K562 (cell line): Measurements from ENCODE around the gene ZDHHC18. TPM values are rescaled to one million over a fixed set of nuclear protein-coding genes. Genes with fewer than 3 reads are reported as not detected.

Experiments
- CHCHD3 ChIP-seq: fragments of 250-450 bp; sonication (Bioruptor Pico); IDR thresholded peaks from 2 replicates; pipeline ENCODE4 v2.1.2; 2022; ENCODE audit warnings: mild to moderate bottlenecking
- CTCFL ChIP-seq: IDR thresholded peaks from 2 replicates; pipeline ENCODE4 v1.6.1; 2011; ENCODE audit warnings: borderline replicate concordance, low read depth, mild to moderate bottlenecking, moderate library complexity, low read length; ENCODE audit not compliant: insufficient read depth, poor library complexity, severe bottlenecking
- DIDO1 ChIP-seq: fragments of 450-650 bp; IDR thresholded peaks from 2 replicates; pipeline ENCODE4 v1.6.1; 2016; ENCODE audit warnings: low read depth, missing biosample characterization, missing genetic modification characterization
- E2F4 ChIP-seq: sonication (generic); formaldehyde crosslinking; IDR thresholded peaks from 2 replicates; pipeline ENCODE4 v1.8.0; 2022; ENCODE audit warnings: mild to moderate bottlenecking, low read depth, missing genetic modification reagents
- EGR1 ChIP-seq: fragments of 450-650 bp; conservative IDR thresholded peaks from 2 replicates; pipeline ENCODE4 v1.6.1; 2017; ENCODE audit warnings: mild to moderate bottlenecking
- FOXA3 ChIP-seq, 2 experiments: fragments of 450-650 bp in 1 of 2; sonication (generic) in 1 of 2; formaldehyde crosslinking; IDR thresholded peaks in 1 of 2; conservative IDR thresholded peaks in 1 of 2; 2 replicates each; pipeline versions ENCODE4 v1.4.0 to v1.8.0; 2020 to 2022; ENCODE audit warnings: mild to moderate bottlenecking in 2 of 2, missing genetic modification reagents in 1 of 2
- HLTF ChIP-seq: fragments of 450-650 bp; IDR thresholded peaks from 2 replicates; pipeline ENCODE4 v1.6.1; 2016
- HSF4 ChIP-seq: fragments of 250-450 bp; sonication (Bioruptor Pico); IDR thresholded peaks from 2 replicates; pipeline ENCODE4 v2.1.2; 2022; ENCODE audit warnings: mild to moderate bottlenecking, moderate library complexity, borderline replicate concordance
- ILF3 ChIP-seq: fragments of 450-650 bp; IDR thresholded peaks from 2 replicates; pipeline ENCODE4 v1.6.1; 2018; ENCODE audit warnings: antibody characterized with exemption, mild to moderate bottlenecking, moderate library complexity, borderline replicate concordance
- KLF1 ChIP-seq: fragments of 450-650 bp; IDR thresholded peaks from 2 replicates; pipeline ENCODE4 v1.6.1; 2016; ENCODE audit warnings: missing genetic modification characterization, missing compliant biosample characterization
- NBN ChIP-seq: fragments of 450-650 bp; IDR thresholded peaks from 2 replicates; pipeline ENCODE4 v1.6.1; 2016; ENCODE audit warnings: low read depth, mild to moderate bottlenecking
- NR4A1 ChIP-seq, 2 experiments: fragments of 250-450 bp in 1 of 2; fragments of 450-650 bp in 1 of 2; sonication (Bioruptor Pico) in 1 of 2; IDR thresholded peaks; 2 replicates each; pipeline versions ENCODE4 v1.4.0 to v1.6.1; 2016 to 2020; ENCODE audit warnings: mild to moderate bottlenecking in 2 of 2, missing compliant biosample characterization in 1 of 2, missing genetic modification characterization in 1 of 2, moderate library complexity in 1 of 2
- PHB ChIP-seq: fragments of 250-450 bp; sonication (Bioruptor Pico); IDR thresholded peaks from 2 replicates; pipeline ENCODE4 v1.5.0; 2021
- PHF20 ChIP-seq: fragments of 450-650 bp; IDR thresholded peaks from 2 replicates; pipeline ENCODE4 v1.6.1; 2018; ENCODE audit not compliant: partially characterized antibody
- RB1 ChIP-seq: fragments of 450-650 bp; IDR thresholded peaks from 2 replicates; pipeline ENCODE4 v1.6.1; 2017; ENCODE audit warnings: low read depth, mild to moderate bottlenecking
- RBM34 ChIP-seq: fragments of 200-400 bp; formaldehyde crosslinking; IDR thresholded peaks from 2 replicates; pipeline ENCODE4 v1.6.1; 2018; ENCODE audit warnings: low read length, borderline replicate concordance; ENCODE audit not compliant: insufficient read depth
- TEAD1 ChIP-seq, 2 experiments: fragments of 450-650 bp in 1 of 2; sonication (generic) in 1 of 2; formaldehyde crosslinking; IDR thresholded peaks; 2 replicates each; pipeline versions ENCODE4 v1.4.0 to v1.8.0; 2020 to 2022; ENCODE audit warnings: mild to moderate bottlenecking in 2 of 2, missing genetic modification reagents in 1 of 2
- TEAD4 ChIP-seq, 2 experiments: sonication (generic) in 1 of 2; formaldehyde crosslinking in 1 of 2; IDR thresholded peaks; 2 replicates each; pipeline versions ENCODE4 v1.6.1 to v1.8.0; 2012 to 2022; ENCODE audit warnings: borderline replicate concordance in 1 of 2, inconsistent platforms in 1 of 2, low read length in 1 of 2, mild to moderate bottlenecking in 1 of 2, missing genetic modification reagents in 1 of 2
- THRAP3 ChIP-seq: fragments of 450-650 bp; IDR thresholded peaks from 2 replicates; pipeline ENCODE4 v1.6.1; 2016; ENCODE audit warnings: mild to moderate bottlenecking, inconsistent platforms, borderline replicate concordance
- TOE1 ChIP-seq, 2 experiments: fragments of 450-650 bp in 1 of 2; sonication (generic) in 1 of 2; formaldehyde crosslinking in 1 of 2; IDR thresholded peaks; 2 replicates each; pipeline versions ENCODE4 v1.7.1 to v1.8.0; 2016 to 2022; ENCODE audit warnings: borderline replicate concordance in 2 of 2, mild to moderate bottlenecking in 2 of 2, antibody characterized with exemption in 1 of 2, inconsistent platforms in 1 of 2, low read depth in 1 of 2, missing genetic modification reagents in 1 of 2, moderate library complexity in 1 of 2
- ZFP36 ChIP-seq: fragments of 150-350 bp; IDR thresholded peaks from 2 replicates; pipeline ENCODE4 v1.6.1; 2018; ENCODE audit warnings: low read length, low read depth; ENCODE audit not compliant: partially characterized antibody
- ZNF174 ChIP-seq: fragments of 250-450 bp; sonication (Bioruptor Pico); IDR thresholded peaks from 2 replicates; pipeline ENCODE4 v1.4.0; 2020; ENCODE audit warnings: mild to moderate bottlenecking
- polyA plus RNA-seq, 8 experiments: library from polyadenylated mRNA; depleted of rRNA in 4 of 8; stranded (reverse) in 5 of 8; unstranded in 3 of 8; fragments of >200 nt; fragmentation: Nextera tagmentation in 2 of 8; fragmentation: Illumina TruSeq in 1 of 8; extraction: Ambion mirVana in 2 of 8; extraction: Trizol in 1 of 8; gene quantifications; 2 replicates each; pipeline versions ENCODE4 v1.2.1 to v1.2.3, GENCODE V29; 2011 to 2014; ENCODE audit warnings: inconsistent platforms in 1 of 8, missing spikeins in 1 of 8
- total RNA-seq, 7 experiments: library from RNA; depleted of rRNA in 6 of 7; stranded (reverse); fragments of >200 nt in 6 of 7; fragmentation: Illumina TruSeq in 2 of 7; extraction: Trizol in 2 of 7; gene quantifications; 2 replicates each; pipeline versions ENCODE4 v1.2.1 to v1.2.3, GENCODE V29; 2011 to 2021; ENCODE audit warnings: low replicate concordance in 1 of 7

The ZDHHC18 gene
- total and polyA plus RNA-seq, 9 of the 15 experiments (the other 6 are each of a cell fraction or from before 2014, with no cell fraction given), result 0.42 to 35.6 (median 15.8) TPM

GRCh38 chr1:26900001-26900814, 73.7 kb downstream of the ZDHHC18 start, which contains the start of gene GPATCH3 (continued):
- 0 out of 2 replicates have a peak, but pooled peaks have one; percentile 41 for TF ChIP-seq NBN
- 0 out of 2 replicates have a peak, but pooled peaks have one; percentile 48 for TF ChIP-seq NR4A1 (CRISPR knock-in tag; IDR thresholded peaks at IDR 0.05)
- TF ChIP-seq NR4A1 (tag; IDR thresholded peaks at IDR 0.05), result no peak
- TF ChIP-seq RB1, result peak; percentile 54; the same call in 1 of the 2 replicates
- peak; percentile 97 for TF ChIP-seq DIDO1 (tag)
- no peak for TF ChIP-seq PHB (CRISPR knock-in tag)
- no peak for TF ChIP-seq E2F4 (CRISPR knock-in tag)
- no peak for TF ChIP-seq CHCHD3
- TF ChIP-seq TEAD4 (IDR thresholded peaks at IDR 0.05; ENCODE audit: low read length), result peak; percentile 59
- no peak for TF ChIP-seq TEAD4 (CRISPR knock-in tag; IDR thresholded peaks at IDR 0.05; ENCODE audit: borderline replicate concordance)
- peak; percentile 97 for TF ChIP-seq TOE1 (IDR thresholded peaks at IDR 0.05; ENCODE audit: borderline replicate concordance)
- no peak for TF ChIP-seq TOE1 (CRISPR knock-in tag; IDR thresholded peaks at IDR 0.05; ENCODE audit: borderline replicate concordance, low read depth)
- no peak for TF ChIP-seq RBM34
- TF ChIP-seq FOXA3 (CRISPR knock-in tag; conservative IDR thresholded peaks at IDR 0.05 in 1 of 2, IDR thresholded peaks at IDR 0.05 in 1 of 2), result no peak; a peak in 1 of 4 replicates
- no peak for TF ChIP-seq HSF4 (CRISPR knock-in tag)
- peak; percentile 68; the same call in 1 of the 2 replicates for TF ChIP-seq HLTF
- peak; percentile 51 for TF ChIP-seq EGR1
- no peak for TF ChIP-seq ZFP36
- peak; percentile 5 to 83; a peak in 1 of 4 replicates for TF ChIP-seq TEAD1 (CRISPR knock-in tag; IDR thresholded peaks at IDR 0.05)
- TF ChIP-seq ZNF174 (CRISPR knock-in tag), result no peak
- no peak for TF ChIP-seq ILF3
- peak; percentile 100 for TF ChIP-seq PHF20
- TF ChIP-seq THRAP3, result no peak
- no peak for TF ChIP-seq CTCFL
- no peak for TF ChIP-seq KLF1
